GM23338 (cell line): Measurements from ENCODE around the gene SYT6. TPM values are rescaled to one million over a fixed set of nuclear protein-coding genes. Genes with fewer than 3 reads are reported as not detected.

Experiments
- ATAC-seq: fragments of 200-7000 bp; cut with Tn5 transposase; 3 replicates; pipeline ENCODE4 v1.9.1; 2020
- DNase-seq: peaks from one replicate; pipeline ENCODE4 v3.0.0-alpha.2; 2015; ENCODE audit warnings: low spot score
- H2AFZ ChIP-seq: fragments of 200-600 bp; sonication (generic); 2 replicates; pipeline ENCODE4 v1.8.0; 2016; ENCODE audit warnings: antibody characterized with exemption, mild to moderate bottlenecking, moderate library complexity
- H3F3A ChIP-seq: fragments of 200-600 bp; sonication (generic); replicated peaks from 2 replicates; pipeline ENCODE4 v1.8.0; 2017; ENCODE audit warnings: antibody characterized with exemption, mixed run types, low read depth
- H3K27ac ChIP-seq: fragments of 200-600 bp; sonication (generic); 2 replicates; pipeline ENCODE4 v1.6.1; 2016; ENCODE audit warnings: low read depth
- H3K27me3 ChIP-seq: fragments of 200-600 bp; sonication (generic); 2 replicates; pipeline ENCODE4 v1.8.0; 2016; ENCODE audit warnings: mild to moderate bottlenecking, mixed run types, moderate library complexity; ENCODE audit not compliant: insufficient read depth
- H3K36me3 ChIP-seq: fragments of 200-600 bp; sonication (generic); 2 replicates; pipeline ENCODE4 v1.8.0; 2016; ENCODE audit warnings: mild to moderate bottlenecking; ENCODE audit not compliant: insufficient read depth
- H3K4me1 ChIP-seq: fragments of 200-600 bp; sonication (generic); 2 replicates; pipeline ENCODE4 v1.8.0; 2016; ENCODE audit warnings: mild to moderate bottlenecking, moderate library complexity; ENCODE audit not compliant: insufficient read depth
- H3K4me2 ChIP-seq: fragments of 200-600 bp; sonication (generic); 2 replicates; pipeline ENCODE4 v1.7.1; 2017; ENCODE audit warnings: mixed run types
- H3K4me3 ChIP-seq: fragments of 200-600 bp; sonication (generic); 2 replicates; pipeline ENCODE4 v1.6.1; 2016; ENCODE audit warnings: mixed run types
- H3K79me2 ChIP-seq: fragments of 200-600 bp; sonication (generic); replicated peaks from 2 replicates; pipeline ENCODE4 v1.8.0; 2017; ENCODE audit warnings: mild to moderate bottlenecking; ENCODE audit not compliant: insufficient read depth
- H3K9me2 ChIP-seq: fragments of 200-600 bp; sonication (generic); 2 replicates; pipeline ENCODE4 v1.8.0; 2017; ENCODE audit not compliant: insufficient read depth
- H4K20me1 ChIP-seq: fragments of 200-600 bp; sonication (generic); replicated peaks from 2 replicates; pipeline ENCODE4 v1.8.0; 2017; ENCODE audit warnings: mild to moderate bottlenecking; ENCODE audit not compliant: insufficient read depth
- H3K27ac Mint-ChIP-seq: 2 replicates; pipeline ENCODE4 v1.8.0; 2020; ENCODE audit warnings: inconsistent platforms, mild to moderate bottlenecking, moderate library complexity, mixed read lengths
- H3K27me3 Mint-ChIP-seq: 3 replicates; pipeline ENCODE4 v1.8.0; 2022; ENCODE audit warnings: low read depth, mild to moderate bottlenecking, moderate library complexity, mixed read lengths, inconsistent platforms; ENCODE audit not compliant: insufficient read depth, poor library complexity
- H3K36me3 Mint-ChIP-seq: 3 replicates; pipeline ENCODE4 v1.8.0; 2021; ENCODE audit warnings: low read depth, mild to moderate bottlenecking, inconsistent platforms, moderate library complexity, mixed read lengths
- H3K4me1 Mint-ChIP-seq: 3 replicates; pipeline ENCODE4 v1.8.0; 2020; ENCODE audit warnings: mild to moderate bottlenecking, inconsistent platforms, mixed read lengths
- H3K4me3 Mint-ChIP-seq: 3 replicates; pipeline ENCODE4 v1.8.0; 2021; ENCODE audit warnings: moderate library complexity, mild to moderate bottlenecking, inconsistent platforms, mixed read lengths
- H3K9me3 Mint-ChIP-seq: 3 replicates; pipeline ENCODE4 v1.8.0; 2020; ENCODE audit warnings: moderate library complexity, mild to moderate bottlenecking, inconsistent platforms, mixed read lengths
- CREB1 ChIP-seq: fragments of 250-450 bp; sonication (Bioruptor Pico); IDR thresholded peaks from 2 replicates; pipeline ENCODE4 v1.5.0; 2020; ENCODE audit warnings: low read depth, mild to moderate bottlenecking, moderate library complexity
- EZH2 ChIP-seq: fragments of 200-600 bp; sonication (generic); IDR thresholded peaks from one replicate; pipeline ENCODE4 v1.8.0; 2017; ENCODE audit warnings: antibody characterized with exemption, mild to moderate bottlenecking, low read depth; ENCODE audit not compliant: unreplicated experiment
- EZH2phosphoT487 ChIP-seq: fragments of 200-600 bp; sonication (generic); IDR thresholded peaks from one replicate; pipeline ENCODE4 v1.8.1; 2018; ENCODE audit warnings: antibody characterized with exemption; ENCODE audit not compliant: unreplicated experiment
- JUNB ChIP-seq: IDR thresholded peaks from one replicate; pipeline ENCODE4 v1.6.1; 2016; ENCODE audit warnings: antibody characterized with exemption; ENCODE audit not compliant: unreplicated experiment
- NANOG ChIP-seq: IDR thresholded peaks from 2 replicates; pipeline ENCODE4 v1.6.1; 2016; ENCODE audit warnings: antibody characterized with exemption, borderline replicate concordance
- POLR2AphosphoS5 ChIP-seq: IDR thresholded peaks from 2 replicates; pipeline ENCODE4 v1.6.1; 2016; ENCODE audit warnings: antibody characterized with exemption, low read depth
- STAT1 ChIP-seq: IDR thresholded peaks from one replicate; pipeline ENCODE4 v1.6.1; 2016; ENCODE audit warnings: antibody characterized with exemption; ENCODE audit not compliant: unreplicated experiment
- ZNF114 ChIP-seq: fragments of 250-450 bp; sonication (Bioruptor Pico); IDR thresholded peaks from 2 replicates; pipeline ENCODE4 v1.5.0; 2020; ENCODE audit warnings: mild to moderate bottlenecking, moderate library complexity
- ZNF331 ChIP-seq: fragments of 250-450 bp; sonication (Bioruptor Pico); IDR thresholded peaks from 2 replicates; pipeline ENCODE4 v1.5.0; 2020; ENCODE audit warnings: low read depth, mild to moderate bottlenecking, moderate library complexity
- polyA plus RNA-seq: library from polyadenylated mRNA; unstranded; fragments of >200 nt; fragmentation: Nextera tagmentation; extraction: Ambion mirVana; gene quantifications from 2 replicates; pipeline ENCODE4 v1.2.1, GENCODE V29; 2016
- total RNA-seq: library from RNA; depleted of rRNA; stranded (reverse); fragments of >200 nt; shearing (Covaris generic); gene quantifications from 2 replicates; pipeline ENCODE4 v1.2.3, GENCODE V29; 2014
- TF ChIP-seq, protein P1 (sequence below), 2 experiments: fragments of 200-600 bp in 1 of 2; sonication (generic) in 1 of 2; conservative IDR thresholded peaks; 2 replicates each; pipeline versions ENCODE4 v1.5.1 to v1.6.1; 2016 to 2017; ENCODE audit warnings: antibody characterized with exemption in 2 of 2, low read depth in 2 of 2, mild to moderate bottlenecking in 2 of 2, moderate library complexity in 1 of 2
- TF ChIP-seq, protein P2 (sequence below): IDR thresholded peaks from one replicate; pipeline ENCODE4 v1.6.1; 2018; ENCODE audit warnings: antibody characterized with exemption; ENCODE audit not compliant: unreplicated experiment
- TF ChIP-seq, protein P3 (sequence below): IDR thresholded peaks from 2 replicates; pipeline ENCODE4 v1.6.1; 2016; ENCODE audit warnings: antibody characterized with exemption
- TF ChIP-seq, protein P4 (sequence below): fragments of 250-450 bp; sonication (Bioruptor Pico); IDR thresholded peaks from 2 replicates; pipeline ENCODE4 v1.5.0; 2020; ENCODE audit warnings: mild to moderate bottlenecking, moderate library complexity

Gene SYT6
- total and polyA plus RNA-seq, 2 experiments from 2014 or later: 31.2 to 42.6 TPM

DNA sequence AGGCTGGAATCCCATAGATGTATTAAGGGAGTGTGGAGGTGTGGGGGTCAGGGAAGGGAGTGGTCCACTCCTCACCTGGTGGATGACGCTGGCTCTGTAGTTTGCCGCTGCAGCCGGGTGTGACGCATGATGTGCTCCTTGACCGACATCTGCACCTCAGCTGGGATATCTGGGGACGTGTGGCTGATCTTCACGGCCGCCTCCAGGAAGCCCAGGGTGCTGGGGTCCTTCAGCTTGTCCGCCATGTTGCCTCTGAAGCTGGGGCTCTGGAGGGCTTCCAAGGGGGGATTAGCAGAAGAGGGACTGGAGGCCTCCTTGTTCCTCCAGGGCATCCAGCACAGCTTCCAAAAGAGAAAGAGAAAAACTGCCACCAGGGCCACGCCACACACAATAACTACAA, 14.1 kb downstream of the SYT6 start:
- H3K9me2 ChIP-seq: peaks cover 4% of the 10 kb centered on the region; the same call in 1 of the 2 replicates
- TF ChIP-seq POLR2AphosphoS5: no peak
- no peak for TF ChIP-seq ZNF331 (CRISPR knock-in tag)
- no peak for TF ChIP-seq NANOG
- TF ChIP-seq, protein P1, sequence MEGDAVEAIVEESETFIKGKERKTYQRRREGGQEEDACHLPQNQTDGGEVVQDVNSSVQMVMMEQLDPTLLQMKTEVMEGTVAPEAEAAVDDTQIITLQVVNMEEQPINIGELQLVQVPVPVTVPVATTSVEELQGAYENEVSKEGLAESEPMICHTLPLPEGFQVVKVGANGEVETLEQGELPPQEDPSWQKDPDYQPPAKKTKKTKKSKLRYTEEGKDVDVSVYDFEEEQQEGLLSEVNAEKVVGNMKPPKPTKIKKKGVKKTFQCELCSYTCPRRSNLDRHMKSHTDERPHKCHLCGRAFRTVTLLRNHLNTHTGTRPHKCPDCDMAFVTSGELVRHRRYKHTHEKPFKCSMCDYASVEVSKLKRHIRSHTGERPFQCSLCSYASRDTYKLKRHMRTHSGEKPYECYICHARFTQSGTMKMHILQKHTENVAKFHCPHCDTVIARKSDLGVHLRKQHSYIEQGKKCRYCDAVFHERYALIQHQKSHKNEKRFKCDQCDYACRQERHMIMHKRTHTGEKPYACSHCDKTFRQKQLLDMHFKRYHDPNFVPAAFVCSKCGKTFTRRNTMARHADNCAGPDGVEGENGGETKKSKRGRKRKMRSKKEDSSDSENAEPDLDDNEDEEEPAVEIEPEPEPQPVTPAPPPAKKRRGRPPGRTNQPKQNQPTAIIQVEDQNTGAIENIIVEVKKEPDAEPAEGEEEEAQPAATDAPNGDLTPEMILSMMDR (conservative IDR thresholded peaks at IDR 0.05; ENCODE audit: low read depth in 2 of 2): no peak
- no peak for TF ChIP-seq CREB1
- TF ChIP-seq EZH2: no peak
- TF ChIP-seq JUNB: no peak
- TF ChIP-seq EZH2phosphoT487: no peak
- TF ChIP-seq ZNF114 (CRISPR knock-in tag): no peak
- no peak for TF ChIP-seq STAT1
- TF ChIP-seq, protein P2, sequence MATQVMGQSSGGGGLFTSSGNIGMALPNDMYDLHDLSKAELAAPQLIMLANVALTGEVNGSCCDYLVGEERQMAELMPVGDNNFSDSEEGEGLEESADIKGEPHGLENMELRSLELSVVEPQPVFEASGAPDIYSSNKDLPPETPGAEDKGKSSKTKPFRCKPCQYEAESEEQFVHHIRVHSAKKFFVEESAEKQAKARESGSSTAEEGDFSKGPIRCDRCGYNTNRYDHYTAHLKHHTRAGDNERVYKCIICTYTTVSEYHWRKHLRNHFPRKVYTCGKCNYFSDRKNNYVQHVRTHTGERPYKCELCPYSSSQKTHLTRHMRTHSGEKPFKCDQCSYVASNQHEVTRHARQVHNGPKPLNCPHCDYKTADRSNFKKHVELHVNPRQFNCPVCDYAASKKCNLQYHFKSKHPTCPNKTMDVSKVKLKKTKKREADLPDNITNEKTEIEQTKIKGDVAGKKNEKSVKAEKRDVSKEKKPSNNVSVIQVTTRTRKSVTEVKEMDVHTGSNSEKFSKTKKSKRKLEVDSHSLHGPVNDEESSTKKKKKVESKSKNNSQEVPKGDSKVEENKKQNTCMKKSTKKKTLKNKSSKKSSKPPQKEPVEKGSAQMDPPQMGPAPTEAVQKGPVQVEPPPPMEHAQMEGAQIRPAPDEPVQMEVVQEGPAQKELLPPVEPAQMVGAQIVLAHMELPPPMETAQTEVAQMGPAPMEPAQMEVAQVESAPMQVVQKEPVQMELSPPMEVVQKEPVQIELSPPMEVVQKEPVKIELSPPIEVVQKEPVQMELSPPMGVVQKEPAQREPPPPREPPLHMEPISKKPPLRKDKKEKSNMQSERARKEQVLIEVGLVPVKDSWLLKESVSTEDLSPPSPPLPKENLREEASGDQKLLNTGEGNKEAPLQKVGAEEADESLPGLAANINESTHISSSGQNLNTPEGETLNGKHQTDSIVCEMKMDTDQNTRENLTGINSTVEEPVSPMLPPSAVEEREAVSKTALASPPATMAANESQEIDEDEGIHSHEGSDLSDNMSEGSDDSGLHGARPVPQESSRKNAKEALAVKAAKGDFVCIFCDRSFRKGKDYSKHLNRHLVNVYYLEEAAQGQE: no peak
- TF ChIP-seq, protein P3, sequence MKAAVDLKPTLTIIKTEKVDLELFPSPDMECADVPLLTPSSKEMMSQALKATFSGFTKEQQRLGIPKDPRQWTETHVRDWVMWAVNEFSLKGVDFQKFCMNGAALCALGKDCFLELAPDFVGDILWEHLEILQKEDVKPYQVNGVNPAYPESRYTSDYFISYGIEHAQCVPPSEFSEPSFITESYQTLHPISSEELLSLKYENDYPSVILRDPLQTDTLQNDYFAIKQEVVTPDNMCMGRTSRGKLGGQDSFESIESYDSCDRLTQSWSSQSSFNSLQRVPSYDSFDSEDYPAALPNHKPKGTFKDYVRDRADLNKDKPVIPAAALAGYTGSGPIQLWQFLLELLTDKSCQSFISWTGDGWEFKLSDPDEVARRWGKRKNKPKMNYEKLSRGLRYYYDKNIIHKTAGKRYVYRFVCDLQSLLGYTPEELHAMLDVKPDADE: no peak
- TF ChIP-seq, protein P4, sequence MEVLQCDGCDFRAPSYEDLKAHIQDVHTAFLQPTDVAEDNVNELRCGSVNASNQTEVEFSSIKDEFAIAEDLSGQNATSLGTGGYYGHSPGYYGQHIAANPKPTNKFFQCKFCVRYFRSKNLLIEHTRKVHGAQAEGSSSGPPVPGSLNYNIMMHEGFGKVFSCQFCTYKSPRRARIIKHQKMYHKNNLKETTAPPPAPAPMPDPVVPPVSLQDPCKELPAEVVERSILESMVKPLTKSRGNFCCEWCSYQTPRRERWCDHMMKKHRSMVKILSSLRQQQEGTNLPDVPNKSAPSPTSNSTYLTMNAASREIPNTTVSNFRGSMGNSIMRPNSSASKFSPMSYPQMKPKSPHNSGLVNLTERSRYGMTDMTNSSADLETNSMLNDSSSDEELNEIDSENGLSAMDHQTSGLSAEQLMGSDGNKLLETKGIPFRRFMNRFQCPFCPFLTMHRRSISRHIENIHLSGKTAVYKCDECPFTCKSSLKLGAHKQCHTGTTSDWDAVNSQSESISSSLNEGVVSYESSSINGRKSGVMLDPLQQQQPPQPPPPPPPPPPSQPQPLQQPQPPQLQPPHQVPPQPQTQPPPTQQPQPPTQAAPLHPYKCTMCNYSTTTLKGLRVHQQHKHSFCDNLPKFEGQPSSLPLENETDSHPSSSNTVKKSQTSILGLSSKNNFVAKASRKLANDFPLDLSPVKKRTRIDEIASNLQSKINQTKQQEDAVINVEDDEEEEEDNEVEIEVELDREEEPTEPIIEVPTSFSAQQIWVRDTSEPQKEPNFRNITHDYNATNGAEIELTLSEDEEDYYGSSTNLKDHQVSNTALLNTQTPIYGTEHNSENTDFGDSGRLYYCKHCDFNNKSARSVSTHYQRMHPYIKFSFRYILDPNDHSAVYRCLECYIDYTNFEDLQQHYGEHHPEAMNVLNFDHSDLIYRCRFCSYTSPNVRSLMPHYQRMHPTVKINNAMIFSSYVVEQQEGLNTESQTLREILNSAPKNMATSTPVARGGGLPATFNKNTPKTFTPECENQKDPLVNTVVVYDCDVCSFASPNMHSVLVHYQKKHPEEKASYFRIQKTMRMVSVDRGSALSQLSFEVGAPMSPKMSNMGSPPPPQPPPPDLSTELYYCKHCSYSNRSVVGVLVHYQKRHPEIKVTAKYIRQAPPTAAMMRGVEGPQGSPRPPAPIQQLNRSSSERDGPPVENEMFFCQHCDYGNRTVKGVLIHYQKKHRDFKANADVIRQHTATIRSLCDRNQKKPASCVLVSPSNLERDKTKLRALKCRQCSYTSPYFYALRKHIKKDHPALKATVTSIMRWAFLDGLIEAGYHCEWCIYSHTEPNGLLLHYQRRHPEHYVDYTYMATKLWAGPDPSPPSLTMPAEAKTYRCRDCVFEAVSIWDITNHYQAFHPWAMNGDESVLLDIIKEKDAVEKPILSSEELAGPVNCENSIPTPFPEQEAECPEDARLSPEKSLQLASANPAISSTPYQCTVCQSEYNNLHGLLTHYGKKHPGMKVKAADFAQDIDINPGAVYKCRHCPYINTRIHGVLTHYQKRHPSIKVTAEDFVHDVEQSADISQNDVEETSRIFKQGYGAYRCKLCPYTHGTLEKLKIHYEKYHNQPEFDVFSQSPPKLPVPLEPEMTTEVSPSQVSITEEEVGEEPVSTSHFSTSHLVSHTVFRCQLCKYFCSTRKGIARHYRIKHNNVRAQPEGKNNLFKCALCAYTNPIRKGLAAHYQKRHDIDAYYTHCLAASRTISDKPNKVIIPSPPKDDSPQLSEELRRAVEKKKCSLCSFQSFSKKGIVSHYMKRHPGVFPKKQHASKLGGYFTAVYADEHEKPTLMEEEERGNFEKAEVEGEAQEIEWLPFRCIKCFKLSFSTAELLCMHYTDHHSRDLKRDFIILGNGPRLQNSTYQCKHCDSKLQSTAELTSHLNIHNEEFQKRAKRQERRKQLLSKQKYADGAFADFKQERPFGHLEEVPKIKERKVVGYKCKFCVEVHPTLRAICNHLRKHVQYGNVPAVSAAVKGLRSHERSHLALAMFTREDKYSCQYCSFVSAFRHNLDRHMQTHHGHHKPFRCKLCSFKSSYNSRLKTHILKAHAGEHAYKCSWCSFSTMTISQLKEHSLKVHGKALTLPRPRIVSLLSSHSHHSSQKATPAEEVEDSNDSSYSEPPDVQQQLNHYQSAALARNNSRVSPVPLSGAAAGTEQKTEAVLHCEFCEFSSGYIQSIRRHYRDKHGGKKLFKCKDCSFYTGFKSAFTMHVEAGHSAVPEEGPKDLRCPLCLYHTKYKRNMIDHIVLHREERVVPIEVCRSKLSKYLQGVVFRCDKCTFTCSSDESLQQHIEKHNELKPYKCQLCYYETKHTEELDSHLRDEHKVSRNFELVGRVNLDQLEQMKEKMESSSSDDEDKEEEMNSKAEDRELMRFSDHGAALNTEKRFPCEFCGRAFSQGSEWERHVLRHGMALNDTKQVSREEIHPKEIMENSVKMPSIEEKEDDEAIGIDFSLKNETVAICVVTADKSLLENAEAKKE: no peak
- peaks cover 5% of the 10 kb centered on the region; the same call in 1 of the 2 replicates for H3K4me1 ChIP-seq
- H3K4me2 ChIP-seq: no peak overlapping the region
- Mint-ChIP-seq H3K9me3 (no peaks in the 10 kb centered on the region), H3K27ac (no peak overlapping the region), H3K27me3 (peaks cover 16% of the 10 kb centered on the region), H3K4me1 (peaks cover 18% of the 10 kb centered on the region), H3K36me3 (peaks cover 70% of the 10 kb centered on the region), H3K4me3 (no peak overlapping the region)
- no peak overlapping the region for H3K27ac ChIP-seq
- H3K36me3 ChIP-seq: peaks cover 20% of the 10 kb centered on the region
- ATAC-seq: no peak
- 0 out of 2 replicates have a peak, but pooled peaks cover 10% of the 10 kb centered on the region for H3F3A ChIP-seq
- no peak overlapping the region for H3K4me3 ChIP-seq
- peaks cover 9% of the 10 kb centered on the region for H4K20me1 ChIP-seq
- H3K27me3 ChIP-seq: no peaks in the 10 kb centered on the region
- DNase-seq: no peak
- peaks cover 50% of the 10 kb centered on the region for H3K79me2 ChIP-seq
- no peak overlapping the region for H2AFZ ChIP-seq
